ENCODE measurements around the gene USP15.

Gene USP15

DNA sequence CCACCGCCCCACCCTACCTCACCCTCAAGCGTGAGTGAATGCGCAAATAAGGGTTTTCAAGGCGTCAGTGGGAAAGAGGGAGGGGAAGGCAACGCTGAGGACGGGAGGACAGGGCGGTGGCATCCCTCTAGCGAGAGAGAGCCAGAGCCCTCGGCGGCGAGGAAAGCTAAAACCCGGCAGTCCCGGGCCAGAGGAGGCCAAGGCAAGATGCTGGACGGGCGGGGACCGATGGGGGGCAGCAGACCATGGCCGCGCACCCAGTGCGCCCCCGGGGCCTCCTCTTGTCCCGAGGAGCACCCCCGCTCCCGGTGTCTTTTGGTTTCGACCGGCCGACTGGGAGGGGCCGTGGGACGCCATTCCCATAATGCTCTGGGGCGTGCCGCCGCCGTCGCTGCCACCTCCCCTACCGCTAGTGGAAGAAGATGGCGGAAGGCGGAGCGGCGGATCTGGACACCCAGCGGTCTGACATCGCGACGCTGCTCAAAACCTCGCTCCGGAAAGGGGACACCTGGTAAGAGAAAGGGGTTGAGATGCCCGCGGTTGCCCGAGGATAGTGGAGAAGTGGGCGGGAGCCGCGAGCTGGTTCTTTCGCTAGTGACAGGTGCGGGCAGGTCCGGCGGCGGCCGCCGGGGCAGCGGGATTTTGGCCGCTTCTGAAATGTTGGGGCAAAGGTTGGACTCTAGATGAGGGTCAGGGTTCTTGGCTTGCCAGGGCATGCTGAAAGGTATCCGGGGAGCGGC is at the start of gene USP15:
Gene USP15 (plus strand): TSS at position 412 of the 740 bp plus-strand sequence. CDS start 11 bp downstream, at position 423.
- Histone ChIP-seq H3K27ac (ENCODE audit: low read length) (peak within 1 kb of the TSS; percentile 97), H3K9ac (ENCODE audit: low read length) (peak within 1 kb of the TSS; percentile 94), H3K4me1 (ENCODE audit: low read length) (peaks cover 43% of the 10 kb centered on the region), H4K20me1 (ENCODE audit: insufficient read depth, low read length) (peaks cover 31% of the 10 kb centered on the region), H3K27me3 (ENCODE audit: low read depth, low read length) (no peaks in the 10 kb centered on the region), H3K4me3 (ENCODE audit: low read length) (peak within 1 kb of the TSS; percentile 77), H2AFZ (ENCODE audit: low read depth, low read length) (peak within 1 kb of the TSS; percentile 72), H3K36me3 (replicated peaks; ENCODE audit: low read depth, low read length) (no peaks in the 10 kb centered on the region), H3K9me3 (ENCODE audit: insufficient read depth, low read length) (no peaks in the 10 kb centered on the region), H3K4me2 (ENCODE audit: low read length) (peak within 1 kb of the TSS; percentile 83), H3K79me2 (ENCODE audit: low read length) (peaks cover 50% of the 10 kb centered on the region)
- TF ChIP-seq CTCF (IDR thresholded peaks at IDR 0.05; ENCODE audit: low read depth, low read length) (peak; percentile 54), EZH2phosphoT487 (IDR thresholded peaks at IDR 0.05; ENCODE audit: low read depth) (no peak)

GRCh38 chr12:62210422-62210821 is 49.8 kb upstream of the USP15 start:
- peak overlapping the region; percentile 90; the same call in 1 of the 2 replicates for H2AFZ ChIP-seq (ENCODE audit: low read depth, low read length)
- no peaks in the 10 kb centered on the region for H3K79me2 ChIP-seq (ENCODE audit: low read length)
- TF ChIP-seq CTCF (IDR thresholded peaks at IDR 0.05; ENCODE audit: low read depth, low read length) (peak; percentile 92), EZH2phosphoT487 (IDR thresholded peaks at IDR 0.05; ENCODE audit: low read depth) (no peak)

GRCh38 chr12:62211510-62211909 is 48.7 kb upstream of the USP15 start:
- H3K4me2 ChIP-seq (ENCODE audit: low read length) = no peak overlapping the region
- TF ChIP-seq EZH2phosphoT487 (IDR thresholded peaks at IDR 0.05; ENCODE audit: low read depth) (no peak), CTCF (IDR thresholded peaks at IDR 0.05; ENCODE audit: low read depth, low read length) (no peak)
- H3K4me3 ChIP-seq (ENCODE audit: low read length) = no peak overlapping the region
- no peaks in the 10 kb centered on the region for H3K36me3 ChIP-seq (replicated peaks; ENCODE audit: low read depth, low read length)
- no peak overlapping the region for H3K27ac ChIP-seq (ENCODE audit: low read length)
- H4K20me1 ChIP-seq (ENCODE audit: insufficient read depth, low read length) = no peaks in the 10 kb centered on the region
- H3K4me1 ChIP-seq (ENCODE audit: low read length) = no peaks in the 10 kb centered on the region
- no peak overlapping the region for H3K9ac ChIP-seq (ENCODE audit: low read length)
- H3K79me2 ChIP-seq (ENCODE audit: low read length) = no peaks in the 10 kb centered on the region
- no peak overlapping the region for H2AFZ ChIP-seq (ENCODE audit: low read depth, low read length)
- no peaks in the 10 kb centered on the region for H3K27me3 ChIP-seq (ENCODE audit: low read depth, low read length)
- no peaks in the 10 kb centered on the region for H3K9me3 ChIP-seq (ENCODE audit: insufficient read depth, low read length)

More at GRCh38 chr12:62210422-62210821, 49.8 kb upstream of the USP15 start:
- Histone ChIP-seq H4K20me1 (ENCODE audit: insufficient read depth, low read length) (no peaks in the 10 kb centered on the region), H3K27ac (ENCODE audit: low read length) (no peak overlapping the region), H3K9me3 (ENCODE audit: insufficient read depth, low read length) (no peaks in the 10 kb centered on the region), H3K36me3 (replicated peaks; ENCODE audit: low read depth, low read length) (no peaks in the 10 kb centered on the region), H3K4me2 (ENCODE audit: low read length) (peak overlapping the region; percentile 60), H3K4me1 (ENCODE audit: low read length) (no peaks in the 10 kb centered on the region), H3K4me3 (ENCODE audit: low read length) (peak overlapping the region; percentile 54), H3K9ac (ENCODE audit: low read length) (no peak overlapping the region), H3K27me3 (ENCODE audit: low read depth, low read length) (no peaks in the 10 kb centered on the region)

DNA sequence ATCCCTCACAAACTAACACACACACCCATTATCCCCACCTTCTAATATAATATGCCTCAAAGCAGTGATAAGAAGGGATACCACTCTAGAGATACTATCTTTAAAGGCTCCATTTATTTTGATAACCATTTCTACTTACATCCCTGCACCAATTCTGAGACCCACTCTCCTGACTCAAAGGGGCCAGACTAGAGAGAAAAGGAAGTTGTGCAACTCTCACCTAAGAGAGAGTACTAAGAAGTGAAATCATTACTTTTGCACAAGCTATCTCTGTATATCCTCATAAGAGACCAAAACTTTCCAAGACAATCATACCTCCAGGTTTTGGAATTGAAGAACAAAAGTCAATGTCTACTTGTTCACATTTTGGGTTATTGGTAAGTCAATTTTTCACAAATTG is 45.4 kb upstream of the USP15 start:
- Histone ChIP-seq H3K9me3 (ENCODE audit: insufficient read depth, low read length) (no peaks in the 10 kb centered on the region), H4K20me1 (ENCODE audit: insufficient read depth, low read length) (no peaks in the 10 kb centered on the region), H3K27ac (ENCODE audit: low read length) (no peak overlapping the region), H3K79me2 (ENCODE audit: low read length) (no peaks in the 10 kb centered on the region), H3K27me3 (ENCODE audit: low read depth, low read length) (no peaks in the 10 kb centered on the region), H3K36me3 (replicated peaks; ENCODE audit: low read depth, low read length) (no peaks in the 10 kb centered on the region), H2AFZ (ENCODE audit: low read depth, low read length) (no peak overlapping the region), H3K9ac (ENCODE audit: low read length) (no peak overlapping the region), H3K4me3 (ENCODE audit: low read length) (no peak overlapping the region), H3K4me2 (ENCODE audit: low read length) (no peak overlapping the region), H3K4me1 (ENCODE audit: low read length) (no peaks in the 10 kb centered on the region)
- TF ChIP-seq CTCF (IDR thresholded peaks at IDR 0.05; ENCODE audit: low read depth, low read length) (no peak), EZH2phosphoT487 (IDR thresholded peaks at IDR 0.05; ENCODE audit: low read depth) (no peak)

Data from OCI-LY3 (cell line).